Gastroesophageal sphincter (tissue), 4 donors: ENCODE data around the gene SEC14L5. TPM values are rescaled to one million over a fixed set of nuclear protein-coding genes. Genes with fewer than 3 reads are reported as not detected.

Source experiments
- ATAC-seq: fragments of 150-250 bp; one replicate; pipeline ENCODE4 v1.9.1; 2016; ENCODE audit warnings: mild to moderate bottlenecking, moderate library complexity
- H3K27ac ChIP-seq, 4 donors: fragments of 200-600 bp; sonication (generic) in 3 of 4; 1 replicate in 3 of 4; 2 replicates in 1 of 4; pipeline ENCODE4 v1.5.1; 2016 to 2019
- H3K27me3 ChIP-seq: fragments of 200-600 bp; sonication (generic); one replicate; pipeline ENCODE4 v1.5.1; 2019
- H3K36me3 ChIP-seq, 2 donors: fragments of 200-600 bp; sonication (generic); one replicate each; pipeline ENCODE4 v1.5.1; 2019; ENCODE audit warnings: control low read depth in 1 of 2
- H3K4me1 ChIP-seq, 3 donors: fragments of 200-600 bp; sonication (generic); 1 replicate in 2 of 3; 2 replicates in 1 of 3; pipeline ENCODE4 v1.5.1; 2016 to 2019; ENCODE audit warnings: control low read depth in 2 of 3
- H3K4me3 ChIP-seq, 2 donors: fragments of 200-600 bp; sonication (generic); one replicate each; pipeline ENCODE4 v1.5.1; 2019; ENCODE audit warnings: mild to moderate bottlenecking in 1 of 2, moderate library complexity in 1 of 2
- H3K9me3 ChIP-seq, 3 donors: fragments of 200-600 bp; sonication (generic); one replicate each; pipeline ENCODE4 v1.5.1; 2017 to 2019; ENCODE audit warnings: control low read depth in 2 of 3
- CTCF ChIP-seq, 4 experiments: fragments of 200-600 bp in 2 of 4; fragments of 450-650 bp in 2 of 4; sonication (generic) in 1 of 4; IDR thresholded peaks; one replicate each; pipeline ENCODE4 v1.5.1; 2017 to 2019; ENCODE audit warnings: antibody characterized with exemption in 4 of 4, mild to moderate bottlenecking in 2 of 4, moderate library complexity in 2 of 4
- EP300 ChIP-seq: sonication (generic); formaldehyde crosslinking; IDR thresholded peaks from one replicate; pipeline ENCODE4 v1.6.1; 2017; ENCODE audit warnings: antibody characterized with exemption, mild to moderate bottlenecking
- POLR2A ChIP-seq, 2 donors: fragments of 450-650 bp; IDR thresholded peaks; one replicate each; pipeline ENCODE4 v1.6.1; 2017; ENCODE audit warnings: antibody characterized with exemption in 2 of 2, mild to moderate bottlenecking in 2 of 2, moderate library complexity in 1 of 2
- POLR2AphosphoS5 ChIP-seq: sonication (generic); formaldehyde crosslinking; IDR thresholded peaks from one replicate; pipeline ENCODE4 v1.6.1; 2017; ENCODE audit warnings: antibody characterized with exemption
- WGBS, 2 donors: methylation state at CpG; one replicate each; pipeline ENCODE4 v1.1.5; 2018; ENCODE audit warnings: low coverage in 1 of 2; 5-methylcytosine and 5-hydroxymethylcytosine counted together
- total RNA-seq, 4 donors: library from RNA; depleted of rRNA; stranded (reverse); fragments of >200 nt; gene quantifications; one replicate each; pipeline ENCODE4 v1.1.0, GENCODE V29; 2016

The SEC14L5 gene
- total RNA-seq, 4 donors from 2014 or later: 0.16 to 1.3 (median 0.75) TPM

- no peak for ATAC-seq
- Histone ChIP-seq H3K4me1 (no peaks in the 10 kb centered on the region), H3K27me3 (peaks cover 27% of the 10 kb centered on the region), H3K4me3 (no peak overlapping the region), H3K27ac (no peak overlapping the region), H3K9me3 (no peaks in the 10 kb centered on the region), H3K36me3 (no peaks in the 10 kb centered on the region)
- WGBS, 2 donors: 69 to 80% methylated on average over 3 of the region's 10 CpGs
- TF ChIP-seq EP300 (no peak), POLR2AphosphoS5 (no peak), CTCF (IDR thresholded peaks at IDR 0.05) (no peak), POLR2A (IDR thresholded peaks at IDR 0.05) (no peak)
These were observed 49.1 kb downstream of the SEC14L5 start for GRCh38 chr16:5007256-5007655.

GRCh38 chr16:5008311-5008731, 50.2 kb downstream of the SEC14L5 start:
- H3K27ac ChIP-seq: no peak overlapping the region
- H3K4me1 ChIP-seq: no peaks in the 10 kb centered on the region
- no peaks in the 10 kb centered on the region for H3K36me3 ChIP-seq
- no peaks in the 10 kb centered on the region for H3K9me3 ChIP-seq
- H3K27me3 ChIP-seq: peaks cover 26% of the 10 kb centered on the region
- no peak for ATAC-seq
- no CpG with 5 or more reads among the region's 18 CpGs for WGBS, 2 donors
- no peak overlapping the region for H3K4me3 ChIP-seq
- TF ChIP-seq POLR2AphosphoS5: no peak
- no peak for TF ChIP-seq EP300
- TF ChIP-seq CTCF (IDR thresholded peaks at IDR 0.05): no peak
- no peak for TF ChIP-seq POLR2A (IDR thresholded peaks at IDR 0.05)

GRCh38 chr16:5010576-5011329, 52.6 kb downstream of the SEC14L5 start:
- no peaks in the 10 kb centered on the region for H3K4me1 ChIP-seq
- H3K27me3 ChIP-seq: peaks cover 24% of the 10 kb centered on the region
- H3K9me3 ChIP-seq: no peaks in the 10 kb centered on the region
- TF ChIP-seq CTCF (IDR thresholded peaks at IDR 0.05): no peak
- no peak for TF ChIP-seq POLR2A (IDR thresholded peaks at IDR 0.05)
- TF ChIP-seq EP300: no peak
- TF ChIP-seq POLR2AphosphoS5: no peak
- no CpG with 5 or more reads among the region's 15 CpGs for WGBS, 2 donors
- no peak overlapping the region for H3K27ac ChIP-seq
- no peak overlapping the region for H3K4me3 ChIP-seq
- no peak for ATAC-seq
- no peaks in the 10 kb centered on the region for H3K36me3 ChIP-seq

GRCh38 chr16:5011637-5012036, 53.5 kb downstream of the SEC14L5 start:
- no peak overlapping the region for H3K4me3 ChIP-seq
- no peaks in the 10 kb centered on the region for H3K36me3 ChIP-seq
- no peak for ATAC-seq
- H3K27me3 ChIP-seq: peaks cover 24% of the 10 kb centered on the region
- no peak overlapping the region for H3K27ac ChIP-seq
- no peaks in the 10 kb centered on the region for H3K4me1 ChIP-seq
- 44 to 54% methylated on average over 2 of the region's 4 CpGs for WGBS, 2 donors
- H3K9me3 ChIP-seq: no peaks in the 10 kb centered on the region
- TF ChIP-seq POLR2A (IDR thresholded peaks at IDR 0.05) (no peak), CTCF (IDR thresholded peaks at IDR 0.05) (no peak), POLR2AphosphoS5 (no peak), EP300 (no peak)

GRCh38 chr16:5012887-5013286, 54.8 kb downstream of the SEC14L5 start:
- no peak for ATAC-seq
- Histone ChIP-seq H3K4me1 (no peaks in the 10 kb centered on the region), H3K4me3 (no peak overlapping the region), H3K36me3 (no peaks in the 10 kb centered on the region), H3K9me3 (no peaks in the 10 kb centered on the region), H3K27ac (no peak overlapping the region), H3K27me3 (peaks cover 24% of the 10 kb centered on the region)
- no CpG with 5 or more reads among the region's 6 CpGs for WGBS, 2 donors
- TF ChIP-seq CTCF (IDR thresholded peaks at IDR 0.05) (no peak), POLR2A (IDR thresholded peaks at IDR 0.05) (no peak), POLR2AphosphoS5 (no peak), EP300 (no peak)
